IMR-90 (cell line): ENCODE results near the gene NPTN. TPM values are rescaled to one million over a fixed set of nuclear protein-coding genes. Genes with fewer than 3 reads are reported as not detected.

ENCODE experiments used
- ATAC-seq: fragments of 200-7000 bp; cut with Tn5 transposase; 2 replicates; pipeline ENCODE4 v1.9.1; 2020; ENCODE audit warnings: low read depth, mild to moderate bottlenecking, moderate library complexity
- BruUV-seq: library from RNA; stranded (reverse); fragments of 400-500 nt; replicated peaks from 2 replicates; lab custom pipeline; 2021; lab: Mats Ljungman, UMichigan
- CTCF ChIA-PET: fragments of 300-600 bp; formaldehyde crosslinking; extraction: SDS; loops from one replicate; lab custom pipeline; 2021; ENCODE audit warnings: antibody characterized with exemption; lab: Yijun Ruan, JAX
- POLR2A ChIA-PET: fragments of 300-600 bp; sonication (Branson Sonifier 250); formaldehyde crosslinking; loops from one replicate; lab custom pipeline; 2022; ENCODE audit warnings: antibody characterized with exemption; ENCODE audit not compliant: unreplicated experiment; lab: Charles Lee
- DNase-seq: peaks from one replicate; pipeline ENCODE4 v3.0.0; 2013
- H2AFZ ChIP-seq: replicated peaks from 2 replicates; pipeline ENCODE3; 2013; ENCODE audit warnings: low read length, mild to moderate bottlenecking; ENCODE audit not compliant: poor library complexity
- H2AK5ac ChIP-seq: 2 replicates; pipeline ENCODE4 v1.6.1; 2013; ENCODE audit warnings: low read depth, low read length, inconsistent platforms
- H2AK9ac ChIP-seq: replicated peaks from 2 replicates; pipeline ENCODE3; 2013; ENCODE audit warnings: mild to moderate bottlenecking, low read depth, low read length, moderate library complexity; ENCODE audit not compliant: poor library complexity
- H2BK120ac ChIP-seq: 2 replicates; pipeline ENCODE4 v1.6.1; 2013; ENCODE audit warnings: low read depth, low read length, inconsistent platforms
- H2BK15ac ChIP-seq: 3 replicates; pipeline ENCODE4 v1.6.1; 2013; ENCODE audit warnings: low read depth, low read length, inconsistent platforms
- H2BK20ac ChIP-seq: 2 replicates; pipeline ENCODE4 v1.6.1; 2013; ENCODE audit warnings: low read depth, mild to moderate bottlenecking, inconsistent platforms, low read length, moderate library complexity
- H2BK5ac ChIP-seq: 2 replicates; pipeline ENCODE4 v1.6.1; 2013; ENCODE audit warnings: mild to moderate bottlenecking, low read depth, low read length, inconsistent platforms; ENCODE audit not compliant: poor library complexity, severe bottlenecking
- H3K14ac ChIP-seq: replicated peaks from 2 replicates; pipeline ENCODE4 v1.6.1; 2013; ENCODE audit warnings: low read depth, low read length, inconsistent platforms
- H3K18ac ChIP-seq: 2 replicates; pipeline ENCODE4 v1.6.1; 2013; ENCODE audit warnings: low read depth, low read length, control low read depth
- H3K23ac ChIP-seq: 2 replicates; pipeline ENCODE4 v1.6.1; 2013; ENCODE audit warnings: low read depth, low read length, inconsistent platforms
- H3K27ac ChIP-seq: 2 replicates; pipeline ENCODE4 v1.5.1; 2013; ENCODE audit warnings: mild to moderate bottlenecking, control low read depth, low read length; ENCODE audit not compliant: insufficient read depth
- H3K27me3 ChIP-seq: 2 replicates; pipeline ENCODE4 v1.6.1; 2013; ENCODE audit warnings: low read length; ENCODE audit not compliant: control insufficient read depth, insufficient read depth
- H3K36me3 ChIP-seq: 2 replicates; pipeline ENCODE4 v1.6.1; 2013; ENCODE audit warnings: low read length, mixed read lengths; ENCODE audit not compliant: control insufficient read depth, insufficient read depth
- H3K4ac ChIP-seq: 2 replicates; pipeline ENCODE4 v1.6.1; 2013; ENCODE audit warnings: low read depth, low read length, inconsistent platforms
- H3K4me1 ChIP-seq: 2 replicates; pipeline ENCODE4 v1.6.1; 2013; ENCODE audit warnings: low read length, mixed read lengths; ENCODE audit not compliant: control insufficient read depth, insufficient read depth
- H3K4me2 ChIP-seq: 2 replicates; pipeline ENCODE4 v1.6.1; 2013; ENCODE audit warnings: low read depth, mild to moderate bottlenecking, control low read depth, low read length, moderate library complexity
- H3K4me3 ChIP-seq: 2 replicates; pipeline ENCODE4 v1.5.1; 2013; ENCODE audit warnings: low read depth, mild to moderate bottlenecking, control low read depth, low read length, moderate library complexity; ENCODE audit not compliant: insufficient read depth
- H3K56ac ChIP-seq: 2 replicates; pipeline ENCODE4 v1.6.1; 2013; ENCODE audit warnings: low read length, inconsistent platforms; ENCODE audit not compliant: insufficient read depth; ENCODE audit errors: extremely low read depth
- H3K79me1 ChIP-seq, 2 experiments: 2 replicates each; pipeline ENCODE4 v1.6.1; 2013; ENCODE audit warnings: low read length in 2 of 2, inconsistent platforms in 1 of 2, low read depth in 1 of 2
- H3K9ac ChIP-seq: 2 replicates; pipeline ENCODE4 v1.6.1; 2013; ENCODE audit warnings: low read depth, low read length, control low read depth
- H3K9me1 ChIP-seq: 2 replicates; pipeline ENCODE4 v1.6.1; 2013; ENCODE audit warnings: low read length, inconsistent platforms; ENCODE audit not compliant: insufficient read depth
- H3K9me3 ChIP-seq: 2 replicates; pipeline ENCODE4 v1.6.1; 2013; ENCODE audit warnings: low read length; ENCODE audit not compliant: control insufficient read depth, insufficient read depth
- H4K20me1 ChIP-seq: 2 replicates; pipeline ENCODE4 v1.6.1; 2013; ENCODE audit warnings: low read length, inconsistent platforms; ENCODE audit not compliant: insufficient read depth
- H4K5ac ChIP-seq: 2 replicates; pipeline ENCODE4 v1.6.1; 2013; ENCODE audit warnings: mild to moderate bottlenecking, low read depth, low read length, control low read depth
- H4K8ac ChIP-seq, 2 experiments: 2 replicates each; pipeline ENCODE4 v1.6.1; 2013; ENCODE audit warnings: low read depth in 2 of 2, low read length in 2 of 2, control low read depth in 1 of 2, inconsistent platforms in 1 of 2
- H4K91ac ChIP-seq: 2 replicates; pipeline ENCODE4 v1.6.1; 2013; ENCODE audit warnings: low read depth, low read length, inconsistent platforms; ENCODE audit not compliant: insufficient read depth
- BHLHE40 ChIP-seq: fragments of 150-350 bp; IDR thresholded peaks from 2 replicates; pipeline ENCODE4 v1.6.1; 2016; ENCODE audit warnings: mild to moderate bottlenecking, low read depth, low read length
- CEBPB ChIP-seq: IDR thresholded peaks from 2 replicates; pipeline ENCODE4 v1.6.1; 2012; ENCODE audit warnings: low read depth, low read length, improper control_type of control experiment
- CHD1 ChIP-seq: IDR thresholded peaks from 2 replicates; pipeline ENCODE4 v1.6.1; 2012; ENCODE audit warnings: low read depth, low read length, improper control_type of control experiment
- ELK1 ChIP-seq: fragments of 150-350 bp; IDR thresholded peaks from 2 replicates; pipeline ENCODE4 v1.6.1; 2016; ENCODE audit warnings: low read depth, mild to moderate bottlenecking, low read length, moderate library complexity, borderline replicate concordance
- MAFK ChIP-seq: IDR thresholded peaks from 2 replicates; pipeline ENCODE4 v1.6.1; 2012; ENCODE audit warnings: low read depth, low read length, improper control_type of control experiment
- MAZ ChIP-seq: IDR thresholded peaks from 2 replicates; pipeline ENCODE4 v1.6.1; 2012; ENCODE audit warnings: low read depth, mild to moderate bottlenecking, low read length, improper control_type of control experiment, moderate library complexity, borderline replicate concordance
- MXI1 ChIP-seq: IDR thresholded peaks from 2 replicates; pipeline ENCODE4 v1.6.1; 2012; ENCODE audit warnings: low read depth, mild to moderate bottlenecking, low read length, moderate library complexity, borderline replicate concordance
- POLR2A ChIP-seq: IDR thresholded peaks from 2 replicates; pipeline ENCODE4 v1.6.1; 2012; ENCODE audit warnings: mild to moderate bottlenecking, low read depth, low read length
- RAD21 ChIP-seq: IDR thresholded peaks from 2 replicates; pipeline ENCODE4 v1.6.1; 2012; ENCODE audit warnings: low read length, improper control_type of control experiment
- RCOR1 ChIP-seq: IDR thresholded peaks from 2 replicates; pipeline ENCODE4 v1.6.1; 2012; ENCODE audit warnings: mild to moderate bottlenecking, low read length, improper control_type of control experiment; ENCODE audit not compliant: insufficient replicate concordance
- RFX5 ChIP-seq: IDR thresholded peaks from 2 replicates; pipeline ENCODE4 v1.8.0; 2012; ENCODE audit warnings: low read depth, mild to moderate bottlenecking, low read length, moderate library complexity
- SMC3 ChIP-seq: fragments of 150-350 bp; IDR thresholded peaks from 2 replicates; pipeline ENCODE4 v1.6.1; 2016; ENCODE audit warnings: low read depth, mild to moderate bottlenecking, antibody characterized with exemption, low read length, moderate library complexity
- USF2 ChIP-seq: fragments of 150-350 bp; IDR thresholded peaks from 2 replicates; pipeline ENCODE4 v1.6.1; 2017; ENCODE audit warnings: mild to moderate bottlenecking, antibody characterized with exemption, low read length, low read depth
- WGBS, 2 experiments: methylation state at CpG; one replicate each; pipeline versions ENCODE4 v1.1.5 to v1.1.7; 2013; ENCODE audit warnings: missing lambda C conversion rate in 2 of 2; ENCODE audit not compliant: insufficient read length in 1 of 2; ENCODE audit errors: extremely low coverage in 2 of 2; 5-methylcytosine and 5-hydroxymethylcytosine counted together
- dilution Hi-C: fragments of 300-500 bp; cut with HindIII; formaldehyde crosslinking; loops from one replicate; pipeline ENCODE4 v1.14.3; 2018; ENCODE audit warnings: low sequenced_read_pairs; ENCODE audit not compliant: unreplicated experiment
- in situ Hi-C: fragments of 300-500 bp; cut with MboI; formaldehyde crosslinking; loops from 3 replicates; pipeline ENCODE4 v1.14.3; 2019; ENCODE audit warnings: low sequenced_read_pairs, inconsistent platforms, mixed read lengths
- intact Hi-C: fragments of 100-400 bp; cut with micrococcal nuclease; formaldehyde crosslinking; loops from 2 replicates; pipeline ENCODE4 v1.10.0; 2022
- polyA plus RNA-seq, 3 experiments: library from polyadenylated mRNA; depleted of rRNA; stranded (reverse); fragments of >200 nt; gene quantifications; 2 replicates each; pipeline ENCODE4 v1.2.3, GENCODE V29; 2012; ENCODE audit warnings: low replicate concordance in 1 of 3
- total RNA-seq: library from RNA; depleted of rRNA; stranded (reverse); fragments of >200 nt; gene quantifications from 2 replicates; pipeline ENCODE4 v1.2.3, GENCODE V29; 2012

Gene NPTN
- total and polyA plus RNA-seq, 2 of the 4 experiments (the other 2 are of a cell fraction): 171 to 329 TPM

- TF ChIP-seq RAD21 (no peak), USF2 (no peak), MXI1 (no peak), MAFK (no peak), SMC3 (no peak), RCOR1 (no peak), POLR2A (no peak), RFX5 (no peak), CEBPB (no peak), MAZ (no peak), CHD1 (no peak), BHLHE40 (no peak), ELK1 (no peak)
- Histone ChIP-seq H3K79me1 (peaks cover 29 to 51% of the 10 kb centered on the region in 2 experiments), H3K9me1 (peaks cover 8% of the 10 kb centered on the region; the same call in 1 of the 2 replicates), H2AFZ (no peak overlapping the region), H3K36me3 (peaks cover 35% of the 10 kb centered on the region), H3K4me3 (no peak overlapping the region), H3K4me2 (no peak overlapping the region), H3K27ac (no peak overlapping the region), H2AK9ac (no peak overlapping the region), H2BK15ac (no peak overlapping the region), H4K20me1 (peaks cover 14% of the 10 kb centered on the region; the same call in 1 of the 2 replicates), H2BK120ac (no peak overlapping the region), H3K4me1 (no peaks in the 10 kb centered on the region), H2AK5ac (no peak overlapping the region), H3K18ac (no peak overlapping the region), H3K4ac (no peak overlapping the region), H3K56ac (no peak overlapping the region), H4K8ac (no peak overlapping the region), H4K5ac (no peak overlapping the region), H3K23ac (no peak overlapping the region), H3K9me3 (no peaks in the 10 kb centered on the region), H3K9ac (no peak overlapping the region), H3K14ac (no peak overlapping the region), H3K27me3 (no peaks in the 10 kb centered on the region), H4K91ac (no peak overlapping the region), H2BK20ac (no peak overlapping the region), H2BK5ac (no peak overlapping the region)
- DNase-seq (no peak), ATAC-seq (no peak)
- ChIA-PET POLR2A (no interaction called here), CTCF (no interaction called here)
- dilution Hi-C loops (no loop called here), intact Hi-C loops (no loop called here), in situ Hi-C loops (no loop called here)
- no TSS peak for BruUV-seq
- 40% methylated on average over 1 of the region's 5 CpGs; no CpG with 5 or more reads in 1 of the 2 experiments for WGBS, 2 experiments
These were observed 48.3 kb downstream of the NPTN start for GRCh38 chr15:73584699-73585420.
